Measurements from ENCODE around the gene BTAF1. TPM values are rescaled to one million over a fixed set of nuclear protein-coding genes. Genes with fewer than 3 reads are reported as not detected.
A peak's percentile ranks its signal among the peaks of the same experiment; 100 is the strongest.

Gene BTAF1
- total RNA-seq, 1 donor, result 59.2 TPM

DNA sequence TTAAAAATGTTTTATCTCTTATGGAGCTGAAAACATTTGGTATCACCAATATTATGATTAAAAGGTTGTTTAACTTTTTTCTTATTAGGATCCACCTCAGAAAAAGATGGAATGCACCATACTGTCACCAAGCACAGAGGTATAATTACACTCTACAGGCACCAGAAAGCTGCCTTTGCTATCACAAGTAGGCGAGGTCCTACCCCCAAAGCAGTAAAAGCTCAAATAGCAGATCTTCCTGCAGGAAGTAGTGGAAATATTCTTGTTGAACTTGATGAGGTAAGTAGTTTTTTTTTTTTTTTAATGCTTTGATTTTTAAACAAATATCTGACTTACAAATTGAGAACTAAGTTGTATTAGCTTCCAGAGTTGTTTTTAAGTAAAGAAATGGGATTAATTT lies 68.5 kb downstream of the BTAF1 start:
- DNase-seq (ENCODE audit: low read depth), result no peak
- TF ChIP-seq, protein P1, sequence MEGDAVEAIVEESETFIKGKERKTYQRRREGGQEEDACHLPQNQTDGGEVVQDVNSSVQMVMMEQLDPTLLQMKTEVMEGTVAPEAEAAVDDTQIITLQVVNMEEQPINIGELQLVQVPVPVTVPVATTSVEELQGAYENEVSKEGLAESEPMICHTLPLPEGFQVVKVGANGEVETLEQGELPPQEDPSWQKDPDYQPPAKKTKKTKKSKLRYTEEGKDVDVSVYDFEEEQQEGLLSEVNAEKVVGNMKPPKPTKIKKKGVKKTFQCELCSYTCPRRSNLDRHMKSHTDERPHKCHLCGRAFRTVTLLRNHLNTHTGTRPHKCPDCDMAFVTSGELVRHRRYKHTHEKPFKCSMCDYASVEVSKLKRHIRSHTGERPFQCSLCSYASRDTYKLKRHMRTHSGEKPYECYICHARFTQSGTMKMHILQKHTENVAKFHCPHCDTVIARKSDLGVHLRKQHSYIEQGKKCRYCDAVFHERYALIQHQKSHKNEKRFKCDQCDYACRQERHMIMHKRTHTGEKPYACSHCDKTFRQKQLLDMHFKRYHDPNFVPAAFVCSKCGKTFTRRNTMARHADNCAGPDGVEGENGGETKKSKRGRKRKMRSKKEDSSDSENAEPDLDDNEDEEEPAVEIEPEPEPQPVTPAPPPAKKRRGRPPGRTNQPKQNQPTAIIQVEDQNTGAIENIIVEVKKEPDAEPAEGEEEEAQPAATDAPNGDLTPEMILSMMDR (IDR thresholded peaks at IDR 0.05; ENCODE audit: insufficient read depth, low read depth, low read length), result no peak

DNA sequence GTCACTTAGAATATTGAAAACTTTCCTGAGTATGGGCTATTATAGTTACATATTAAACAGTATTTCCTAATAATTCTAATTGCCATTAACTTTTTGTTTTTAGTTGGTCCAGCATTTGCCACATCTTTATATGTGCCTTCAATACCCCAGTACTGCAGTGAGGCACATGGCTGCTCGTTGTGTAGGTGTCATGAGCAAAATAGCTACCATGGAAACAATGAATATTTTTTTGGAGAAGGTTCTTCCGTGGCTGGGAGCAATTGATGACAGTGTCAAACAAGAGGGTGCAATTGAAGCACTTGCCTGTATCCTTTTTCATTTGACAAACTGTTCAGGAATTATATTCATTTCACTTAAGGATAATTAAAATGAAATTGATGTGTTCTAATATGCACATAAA lies 72.7 kb downstream of the BTAF1 start:
- DNase-seq (ENCODE audit: low read depth), result no peak
- TF ChIP-seq, protein P1 (IDR thresholded peaks at IDR 0.05; ENCODE audit: insufficient read depth, low read depth, low read length), result no peak
- H3K4me3 ChIP-seq (ENCODE audit: low read depth, low read length), result no peak overlapping the region

More for the DNA sequence above, 68.5 kb downstream of the BTAF1 start:
- no peak overlapping the region for H3K4me3 ChIP-seq (ENCODE audit: low read depth, low read length)

DNA sequence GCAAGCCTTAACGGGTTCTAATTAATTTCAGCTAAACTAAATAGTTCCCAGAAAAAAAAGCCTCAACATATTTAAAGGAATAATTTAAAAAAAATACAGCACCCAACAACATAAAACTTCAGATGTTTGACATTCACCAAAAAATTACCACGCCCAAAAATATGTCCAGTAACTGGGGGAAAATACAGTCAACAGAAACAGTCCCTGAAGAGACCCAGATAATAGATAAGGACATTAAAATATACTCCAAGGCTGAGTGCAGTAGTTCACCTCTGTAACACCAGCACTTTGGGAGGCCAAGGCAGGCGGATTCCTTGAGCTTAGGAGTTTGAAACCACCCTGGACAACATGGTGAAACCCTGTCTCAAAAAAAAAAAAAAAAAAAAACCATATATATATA lies 78.0 kb downstream of the BTAF1 start:
- TF ChIP-seq, protein P1 (IDR thresholded peaks at IDR 0.05; ENCODE audit: insufficient read depth, low read depth, low read length), result no peak
- no peak for DNase-seq (ENCODE audit: low read depth)
- H3K4me3 ChIP-seq (ENCODE audit: low read depth, low read length), result no peak overlapping the region

DNA sequence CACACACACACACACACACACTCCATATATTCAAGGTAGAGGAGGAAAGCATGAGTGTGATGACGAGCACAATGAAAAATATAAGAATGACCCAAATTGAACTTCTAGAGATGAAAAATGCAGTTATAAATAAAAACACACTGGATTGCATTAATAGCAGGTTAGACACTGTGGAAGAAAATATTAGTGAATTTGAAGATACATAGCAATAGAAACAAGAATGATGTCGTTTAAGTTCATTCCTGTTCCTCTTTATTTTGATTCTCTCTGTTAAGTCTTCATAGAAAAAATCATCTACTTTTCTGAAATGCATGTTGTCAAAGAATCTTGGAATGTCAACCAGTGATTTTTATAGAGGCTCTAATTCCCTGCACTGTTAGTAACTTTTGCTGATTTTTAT lies 78.4 kb downstream of the BTAF1 start:
- H3K4me3 ChIP-seq (ENCODE audit: low read depth, low read length), result no peak overlapping the region
- no peak for DNase-seq (ENCODE audit: low read depth)
- TF ChIP-seq, protein P1 (IDR thresholded peaks at IDR 0.05; ENCODE audit: insufficient read depth, low read depth, low read length), result no peak

DNA sequence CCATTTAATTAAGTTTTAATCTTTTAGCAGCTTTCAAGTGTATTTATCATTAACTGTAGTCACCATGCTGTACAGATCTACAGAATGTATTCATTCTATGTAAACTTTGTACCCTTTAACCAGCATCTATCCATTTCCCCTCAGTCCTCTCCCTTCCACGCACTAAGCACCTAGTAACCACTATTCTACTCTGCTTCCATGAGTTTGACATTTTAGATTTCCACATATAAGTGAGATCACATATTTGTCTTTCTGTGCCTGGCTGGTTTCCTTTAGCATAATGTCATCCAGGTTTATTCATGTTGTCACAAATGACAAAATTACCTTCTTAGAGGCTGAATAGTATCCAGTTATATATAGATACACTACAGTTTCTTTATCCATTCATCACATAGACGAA lies 79.7 kb downstream of the BTAF1 start:
- H3K4me3 ChIP-seq (ENCODE audit: low read depth, low read length), result no peak overlapping the region
- TF ChIP-seq, protein P1 (IDR thresholded peaks at IDR 0.05; ENCODE audit: insufficient read depth, low read depth, low read length), result no peak
- DNase-seq (ENCODE audit: low read depth), result no peak

DNA sequence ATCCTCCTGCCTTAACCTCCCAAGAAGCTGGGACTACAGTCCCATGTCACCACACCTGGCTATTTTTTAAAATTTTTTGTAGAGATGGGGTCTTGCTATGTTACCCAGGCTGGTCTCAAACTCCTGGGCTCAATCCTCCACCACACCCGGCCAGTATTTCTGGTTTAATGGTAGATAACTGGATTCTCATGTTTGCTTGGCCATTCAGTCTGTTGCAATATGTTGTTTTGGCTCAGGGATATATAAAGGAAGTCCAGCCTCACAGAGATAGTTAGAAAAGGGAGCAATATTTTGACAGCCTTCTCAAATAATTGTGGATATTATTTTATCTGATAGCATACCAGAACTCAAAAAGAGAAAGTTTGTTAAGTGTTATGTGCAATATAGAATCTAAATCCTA lies 82.4 kb downstream of the BTAF1 start:
- peak; percentile 3 for DNase-seq (ENCODE audit: low read depth)
- TF ChIP-seq, protein P1 (IDR thresholded peaks at IDR 0.05; ENCODE audit: insufficient read depth, low read depth, low read length), result no peak
- H3K4me3 ChIP-seq (ENCODE audit: low read depth, low read length), result no peak overlapping the region

DNA sequence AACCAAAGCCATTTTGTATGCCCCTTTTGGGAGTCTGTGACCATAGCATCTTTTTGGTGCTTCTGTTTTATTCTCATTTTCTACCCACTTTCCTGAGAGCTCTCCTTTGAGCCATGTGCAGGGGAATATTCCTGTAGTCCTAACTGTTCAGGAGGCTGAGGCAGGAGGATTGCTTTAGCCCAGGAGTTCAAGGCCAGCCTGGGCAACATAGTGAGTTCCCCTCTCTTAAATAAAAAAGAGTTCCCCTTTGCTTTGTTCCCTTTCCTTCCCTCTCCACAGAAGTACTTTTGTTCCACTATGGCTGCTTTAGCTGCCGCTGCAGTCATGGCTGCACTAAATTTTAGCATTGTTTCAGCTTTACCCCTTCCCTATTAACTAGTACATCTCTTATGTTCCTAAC lies 85.9 kb downstream of the BTAF1 start:
- no peak for DNase-seq (ENCODE audit: low read depth)
- H3K4me3 ChIP-seq (ENCODE audit: low read depth, low read length), result no peak overlapping the region
- TF ChIP-seq, protein P1 (IDR thresholded peaks at IDR 0.05; ENCODE audit: insufficient read depth, low read depth, low read length), result no peak

Data from fibroblast of villous mesenchyme (primary cell).